Right lobe of liver (tissue), 4 donors: ENCODE results near the gene MAML3.

ENCODE experiments used
- CTCF ChIP-seq, 4 donors: fragments of 200-600 bp in 3 of 4; fragments of 450-650 bp in 1 of 4; IDR thresholded peaks; one replicate each; pipeline versions ENCODE4 v1.5.1 to v1.8.0; 2016 to 2022; ENCODE audit warnings: antibody characterized with exemption in 4 of 4, mild to moderate bottlenecking in 2 of 4
- POLR2A ChIP-seq: fragments of 450-650 bp; IDR thresholded peaks from one replicate; pipeline ENCODE4 v1.6.1; 2017; ENCODE audit warnings: antibody characterized with exemption, mild to moderate bottlenecking
- donor health status: DM: no; HTN: no; CAD: no.
- donor health status: DM: no; HTN: no; CAD: no.
- donor health status: DM: no; HTN: yes; CAD: no.

DNA sequence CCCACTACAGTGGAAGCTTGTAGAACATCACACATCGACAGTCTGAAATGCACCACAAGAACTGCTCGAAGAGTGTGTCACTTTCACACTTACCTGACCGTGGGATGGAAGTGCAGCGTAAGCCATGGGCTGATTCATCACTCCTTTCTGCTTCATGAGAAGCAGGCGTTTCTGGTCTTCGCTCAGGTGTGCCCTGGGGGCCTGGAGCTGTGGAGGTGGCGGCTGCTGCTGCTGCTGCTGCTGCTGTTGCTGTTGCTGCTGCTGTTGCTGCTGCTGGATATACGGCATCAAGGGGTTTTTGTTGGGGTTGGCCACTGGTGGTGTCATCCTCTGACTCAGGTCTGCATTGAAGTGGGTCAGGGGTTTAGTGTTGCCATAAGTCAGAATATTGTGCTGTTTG is 264.7 kb downstream of the MAML3 start:
- TF ChIP-seq POLR2A: no peak
- TF ChIP-seq CTCF (IDR thresholded peaks at IDR 0.05): no peak
